Bronchial epithelial cell (primary cell): ENCODE measurements around the gene KLHL21. TPM values are rescaled to one million over a fixed set of nuclear protein-coding genes. Genes with fewer than 3 reads are reported as not detected.

ENCODE experiments used
- DNase-seq: peaks from one replicate; pipeline ENCODE4 v3.0.0-alpha.2; 2010; ENCODE audit warnings: low read depth
- FAIRE-seq: peaks from 2 replicates; lab custom pipeline; 2011; peaks lifted over from hg19 to GRCh38; lab: Jason Lieb, UNC
- H3K27me3 ChIP-seq: 2 replicates; pipeline ENCODE4 v1.5.1; 2011; ENCODE audit warnings: low read length; ENCODE audit not compliant: control insufficient read depth, insufficient read depth
- H3K36me3 ChIP-seq: 2 replicates; pipeline ENCODE4 v1.5.1; 2011; ENCODE audit warnings: low read length; ENCODE audit not compliant: control insufficient read depth, insufficient read depth
- H3K4me3 ChIP-seq: 2 replicates; pipeline ENCODE4 v1.5.1; 2011; ENCODE audit warnings: mild to moderate bottlenecking, low read depth, low read length, control low read depth
- CTCF ChIP-seq: IDR thresholded peaks from 2 replicates; pipeline ENCODE4 v1.5.1; 2011; ENCODE audit warnings: mild to moderate bottlenecking, moderate library complexity, low read length, control low read depth, inconsistent platforms; ENCODE audit not compliant: insufficient read depth, severe bottlenecking
- total RNA-seq: library from RNA; depleted of rRNA; stranded (reverse); fragments of >200 nt; gene quantifications from 2 replicates; pipeline ENCODE4 v1.2.1, GENCODE V29; 2014

The KLHL21 gene
- total RNA-seq, 1 donor from 2014 or later, result 38.7 TPM

- no peaks in the 10 kb centered on the region for H3K27me3 ChIP-seq
- no peak overlapping the region for H3K4me3 ChIP-seq
- FAIRE-seq (peak; percentile 60), DNase-seq (peak; percentile 94)
- peaks cover 1% of the 10 kb centered on the region for H3K36me3 ChIP-seq
- no peak for TF ChIP-seq CTCF
These were observed 20.9 kb downstream of the KLHL21 start for GRCh38 chr1:6581561-6582305.

- DNase-seq (no peak), FAIRE-seq (no peak)
These were observed 21.9 kb downstream of the KLHL21 start for GRCh38 chr1:6580593-6581409.

GRCh38 chr1:6580119-6580592, 22.5 kb downstream of the KLHL21 start:
- DNase-seq (no peak), FAIRE-seq (no peak)
- no peaks in the 10 kb centered on the region for H3K27me3 ChIP-seq
- peak overlapping the region; percentile 88 for H3K4me3 ChIP-seq
- no peaks in the 10 kb centered on the region for H3K36me3 ChIP-seq
- TF ChIP-seq CTCF, result no peak

More at GRCh38 chr1:6580593-6581409, 21.9 kb downstream of the KLHL21 start:
- TF ChIP-seq CTCF, result peak; percentile 13
- Histone ChIP-seq H3K27me3 (no peaks in the 10 kb centered on the region), H3K36me3 (no peaks in the 10 kb centered on the region), H3K4me3 (peak overlapping the region; percentile 88)

- no peak for TF ChIP-seq CTCF
- H3K4me3 ChIP-seq, result peak within 1 kb of the TSS; percentile 88
- FAIRE-seq (no peak), DNase-seq (peak; percentile 93)
- no peaks in the 10 kb centered on the region for H3K27me3 ChIP-seq
- no peaks in the 10 kb centered on the region for H3K36me3 ChIP-seq
These were observed 23.1 kb downstream of the KLHL21 start, which contains the start of gene ZBTB48 for GRCh38 chr1:6579374-6580118. TSS of gene ZBTB48 (plus strand) at chr1:6579994. CDS start at chr1:6580610, 616 bp downstream.

GRCh38 chr1:6578624-6579373, 23.9 kb downstream of the KLHL21 start:
- TF ChIP-seq CTCF, result no peak
- no peaks in the 10 kb centered on the region for H3K36me3 ChIP-seq
- no peak for DNase-seq
- H3K27me3 ChIP-seq, result no peaks in the 10 kb centered on the region
- no peak for FAIRE-seq
- no peak overlapping the region for H3K4me3 ChIP-seq
